NCI-H187 treated with DMSO at 0.1 percent for 48 hours (cell line): Measurements from ENCODE around the gene IGSF21.

ENCODE experiments used
- DNase-seq: peaks from one replicate; lab custom pipeline; 2025; lab: John Stamatoyannopoulos, UW

The IGSF21 gene

GRCh38 chr1:18263547-18264120 lies 156.0 kb downstream of the IGSF21 start:
- DNase-seq: no peak

DNA sequence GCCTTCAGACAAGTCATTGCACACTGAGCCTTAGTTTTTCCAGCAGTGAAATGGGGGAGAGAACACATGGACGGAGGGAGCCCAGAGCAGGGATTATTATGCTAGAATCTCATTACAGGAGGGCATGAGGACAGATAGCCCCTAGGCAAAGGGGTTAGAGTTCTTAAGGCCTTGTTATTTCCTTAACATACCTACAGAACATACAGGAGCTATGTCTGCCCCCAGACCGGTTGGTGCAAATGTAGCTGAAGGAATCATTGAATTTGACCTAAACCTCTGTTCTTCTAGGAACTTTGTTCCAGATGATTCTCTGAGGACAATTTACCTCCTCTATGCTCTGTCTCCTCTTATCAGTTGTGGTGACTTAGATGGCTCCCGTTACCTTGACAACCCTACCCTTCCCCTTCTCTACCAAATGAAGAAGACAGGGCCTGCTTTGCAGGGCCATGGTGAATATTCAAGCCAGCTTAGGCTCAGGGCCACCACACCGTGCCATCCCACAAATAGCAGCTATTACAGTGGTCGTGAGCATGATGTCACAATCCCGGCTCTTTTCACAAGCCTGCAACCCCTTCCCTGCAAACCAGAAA lies 156.9 kb downstream of the IGSF21 start:
- no peak for DNase-seq

GRCh38 chr1:18265641-18266040 lies 158.0 kb downstream of the IGSF21 start:
- no peak for DNase-seq

DNA sequence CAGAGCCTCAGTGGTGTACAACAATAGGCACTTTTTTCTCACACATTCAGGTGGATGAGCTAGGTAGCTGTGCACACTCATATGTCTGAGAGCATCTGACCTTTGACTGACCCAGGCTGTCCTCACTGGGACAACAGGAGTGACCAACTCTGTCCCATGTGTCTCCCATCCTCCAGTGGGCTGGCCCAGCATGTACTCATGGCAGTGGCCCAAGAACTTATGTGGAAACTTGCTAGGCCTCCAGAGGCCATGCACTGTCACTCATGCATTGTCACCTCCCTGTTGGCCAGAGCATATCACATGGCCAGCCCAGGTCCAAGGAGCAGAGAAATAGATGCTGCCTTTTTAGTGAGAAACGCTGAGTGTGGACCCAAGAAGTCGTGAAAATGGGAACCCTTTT lies 158.8 kb downstream of the IGSF21 start:
- DNase-seq: no peak

DNA sequence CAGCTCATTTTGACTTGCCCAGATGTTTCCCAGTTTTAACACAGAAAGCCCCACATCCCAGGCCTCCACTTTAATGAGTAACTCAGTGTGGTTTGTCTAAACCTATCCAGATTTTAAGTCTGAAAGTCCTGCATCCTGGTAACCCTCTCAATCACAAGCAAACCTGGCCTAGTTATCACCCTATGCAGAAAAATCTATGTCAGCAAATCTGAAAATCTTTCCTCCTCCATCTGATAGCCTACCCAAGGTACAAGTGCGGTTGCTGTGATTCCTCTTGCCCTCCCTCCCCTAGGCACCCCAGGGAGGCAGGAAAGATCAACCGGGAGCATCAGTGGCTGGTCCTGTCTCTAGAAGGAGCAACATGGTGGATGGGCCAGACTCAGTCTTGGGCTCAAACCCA lies 163.7 kb downstream of the IGSF21 start:
- no peak for DNase-seq

- DNase-seq: no peak
Observed at GRCh38 chr1:18278946-18279345, 171.3 kb downstream of the IGSF21 start.

- no peak for DNase-seq
Observed at GRCh38 chr1:18279351-18280074, 171.9 kb downstream of the IGSF21 start.

GRCh38 chr1:18280956-18281355 lies 173.4 kb downstream of the IGSF21 start:
- no peak for DNase-seq

DNA sequence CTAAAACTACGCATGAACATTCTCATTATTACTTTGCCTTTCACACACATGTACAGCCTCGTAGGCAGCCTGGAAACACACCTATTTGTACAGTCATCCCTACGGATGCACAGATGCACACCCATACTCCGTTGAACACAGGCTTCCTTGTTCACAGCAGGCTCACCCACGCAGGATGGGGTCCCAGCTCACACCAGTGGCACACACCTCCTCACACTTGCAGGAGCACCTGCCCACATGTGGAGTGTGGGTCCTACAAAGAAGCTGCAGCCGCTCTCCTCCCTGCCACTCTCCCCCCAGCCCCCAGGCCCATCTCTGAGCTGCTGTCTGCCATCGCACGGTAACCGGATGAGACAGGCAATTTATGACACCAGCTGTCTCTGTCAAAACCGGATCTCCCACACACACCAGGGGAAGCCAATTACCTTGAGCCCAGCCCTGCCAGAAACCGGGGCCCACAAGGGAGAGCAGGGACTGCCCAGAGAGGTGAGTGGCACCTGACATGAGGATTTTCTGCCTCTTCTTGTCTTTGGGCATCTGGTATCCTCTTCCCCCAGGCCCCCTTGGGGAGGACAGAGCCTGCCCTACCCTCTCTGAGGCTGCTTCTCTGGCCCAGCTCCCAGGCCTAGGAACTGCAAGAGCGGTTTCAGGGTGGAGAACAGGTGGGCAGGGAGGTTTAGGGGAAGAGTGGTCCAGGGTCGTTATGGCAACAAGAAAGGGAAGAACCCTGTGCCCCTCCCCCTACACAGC lies 175.4 kb downstream of the IGSF21 start:
- no peak for DNase-seq

DNA sequence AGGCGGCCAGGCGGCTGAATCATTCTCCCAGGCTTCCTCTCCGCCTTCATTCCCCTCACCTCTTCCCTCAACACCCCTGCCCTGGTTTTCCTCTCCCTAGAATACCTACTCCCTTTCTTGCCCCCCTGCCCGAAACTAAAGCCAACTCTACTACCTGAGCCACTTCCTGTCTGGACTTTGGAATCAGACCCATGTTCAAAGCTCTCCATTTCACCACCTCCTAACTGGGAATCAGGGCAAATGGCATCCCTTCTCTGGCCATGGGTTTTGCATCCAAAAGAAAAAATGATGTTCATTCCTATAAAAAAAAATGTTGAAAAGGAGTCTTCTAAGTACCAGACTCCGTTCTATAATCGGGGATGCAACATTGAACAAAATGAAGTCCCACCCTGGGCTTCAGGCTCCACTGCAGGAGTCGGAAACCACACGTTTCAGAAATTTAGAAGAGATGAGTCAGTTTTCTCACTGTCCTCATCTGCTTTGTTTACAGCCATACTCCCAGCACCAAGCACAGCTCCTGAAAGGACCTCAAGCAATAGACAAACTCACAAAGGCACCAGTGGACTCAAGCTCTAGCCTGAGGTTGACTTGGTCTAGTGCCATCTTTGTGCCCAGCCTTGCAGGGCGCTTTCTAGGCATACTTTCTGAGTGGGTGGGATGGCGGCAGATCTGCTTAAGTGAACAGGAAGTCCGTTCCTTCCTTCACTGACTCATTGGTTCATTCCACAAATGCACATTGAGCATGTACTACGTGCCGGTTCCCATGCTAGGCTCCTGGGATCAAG lies 176.2 kb downstream of the IGSF21 start:
- DNase-seq: no peak

DNA sequence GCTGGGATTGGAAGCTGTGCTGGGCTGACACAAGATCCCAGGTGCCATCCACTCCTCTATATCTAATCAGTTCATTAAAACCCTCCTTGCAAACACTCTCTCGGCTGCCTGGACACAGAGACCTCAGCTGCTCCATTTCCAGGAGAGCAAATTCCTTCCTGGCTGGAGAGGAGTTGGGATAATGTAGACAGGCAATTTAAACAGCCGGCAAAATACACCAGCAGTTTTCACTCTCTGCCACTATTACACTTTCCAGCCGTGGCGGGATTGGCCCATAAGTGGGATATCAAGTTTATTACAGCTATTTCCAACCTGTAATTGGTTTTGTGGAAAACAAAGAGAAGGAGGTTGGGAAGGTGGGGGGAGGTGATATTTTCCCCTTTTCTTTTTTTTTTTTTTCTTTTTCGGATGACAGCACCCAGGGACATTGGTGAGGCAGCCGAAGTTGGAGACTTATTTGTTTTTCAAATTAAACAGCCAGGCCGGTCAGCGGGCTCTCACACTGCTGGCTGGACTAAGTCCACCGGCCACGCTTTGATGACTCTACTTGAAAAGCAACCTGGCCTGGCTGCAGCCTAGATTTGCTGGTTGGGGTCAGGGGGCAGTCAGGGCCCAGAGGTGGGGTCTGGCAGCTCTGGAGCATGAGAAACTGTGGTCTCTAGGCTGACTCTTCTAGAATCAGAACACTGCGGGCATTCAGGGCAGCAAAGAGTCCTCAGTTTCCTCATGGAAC lies 177.4 kb downstream of the IGSF21 start:
- no peak for DNase-seq

- no peak for DNase-seq
Observed at GRCh38 chr1:18285538-18285924, 177.9 kb downstream of the IGSF21 start.

DNA sequence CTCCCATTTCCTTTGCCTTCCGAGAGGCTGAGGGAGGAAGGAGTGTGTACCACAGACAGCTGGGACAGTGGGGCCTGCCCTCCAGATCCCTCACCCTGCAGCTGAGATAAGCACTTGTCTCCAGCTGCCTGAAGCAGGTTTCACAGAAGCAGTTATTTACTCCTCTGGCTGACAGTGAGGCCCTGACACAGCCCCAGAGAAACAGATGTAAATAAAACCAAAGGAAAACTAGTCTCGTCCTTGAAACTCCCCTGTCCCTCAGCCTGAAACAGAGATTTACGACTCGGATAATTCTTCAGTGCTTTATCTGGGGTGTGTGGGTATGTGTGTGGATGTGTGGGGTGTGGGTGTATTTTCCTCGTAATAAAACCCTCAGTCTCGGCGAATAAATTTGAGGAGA lies 181.1 kb downstream of the IGSF21 start:
- no peak for DNase-seq

DNA sequence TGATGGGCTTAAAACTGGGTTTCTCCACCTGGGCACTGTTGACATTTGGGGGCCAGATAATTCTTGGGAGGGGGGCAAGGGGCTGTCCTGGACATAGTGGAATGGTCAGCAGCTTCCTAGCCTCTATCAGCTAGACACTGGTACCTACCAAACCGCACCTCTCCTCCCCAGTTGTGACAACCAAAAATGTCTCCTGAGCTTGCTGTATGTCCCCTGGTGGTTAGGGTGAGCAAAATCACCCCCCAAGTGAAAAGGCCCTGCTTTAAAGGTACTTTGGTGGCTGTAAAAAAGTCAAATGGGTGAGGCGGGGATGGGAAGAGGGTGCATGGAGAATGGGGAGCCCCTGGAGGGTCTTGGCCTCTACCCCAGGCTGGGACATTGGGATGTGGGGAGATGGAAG lies 182.0 kb downstream of the IGSF21 start:
- DNase-seq: no peak

DNA sequence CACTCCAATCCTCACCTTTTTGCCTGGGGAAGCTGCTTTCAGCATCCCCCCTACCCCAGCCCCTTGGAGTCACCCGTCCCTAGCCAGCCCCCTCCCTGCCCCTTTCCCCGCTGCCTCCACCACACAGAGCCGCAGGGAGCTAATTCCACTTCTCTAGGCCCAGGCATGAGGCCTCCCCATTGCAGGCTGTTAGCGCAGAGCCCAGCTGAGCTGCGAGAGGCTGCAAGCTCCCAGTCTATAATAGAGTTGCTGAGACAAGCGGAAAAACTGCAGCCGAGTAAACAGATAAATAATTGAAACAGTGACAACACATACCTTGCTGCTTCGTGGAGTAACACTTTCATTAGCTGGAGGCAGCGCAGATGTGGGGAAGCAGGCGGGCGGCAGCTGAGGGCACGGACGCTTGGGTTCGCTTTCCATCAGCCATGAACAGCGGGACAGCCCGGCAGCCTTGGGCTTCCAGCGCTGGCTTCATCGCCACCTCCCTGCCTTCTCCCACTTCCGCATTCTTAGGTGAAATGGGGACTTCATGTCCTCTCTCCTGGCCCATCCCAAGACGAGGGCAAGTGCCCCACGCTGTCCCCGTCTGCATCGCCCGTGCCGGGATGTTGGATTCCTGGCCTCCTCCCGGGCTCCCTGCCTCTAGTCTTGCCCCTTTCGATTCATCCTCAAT lies 183.3 kb downstream of the IGSF21 start:
- no peak for DNase-seq

- no peak for DNase-seq
Observed at GRCh38 chr1:18292531-18292930, 184.9 kb downstream of the IGSF21 start.

- no peak for DNase-seq
Observed at GRCh38 chr1:18293291-18293690, 185.7 kb downstream of the IGSF21 start.

DNA sequence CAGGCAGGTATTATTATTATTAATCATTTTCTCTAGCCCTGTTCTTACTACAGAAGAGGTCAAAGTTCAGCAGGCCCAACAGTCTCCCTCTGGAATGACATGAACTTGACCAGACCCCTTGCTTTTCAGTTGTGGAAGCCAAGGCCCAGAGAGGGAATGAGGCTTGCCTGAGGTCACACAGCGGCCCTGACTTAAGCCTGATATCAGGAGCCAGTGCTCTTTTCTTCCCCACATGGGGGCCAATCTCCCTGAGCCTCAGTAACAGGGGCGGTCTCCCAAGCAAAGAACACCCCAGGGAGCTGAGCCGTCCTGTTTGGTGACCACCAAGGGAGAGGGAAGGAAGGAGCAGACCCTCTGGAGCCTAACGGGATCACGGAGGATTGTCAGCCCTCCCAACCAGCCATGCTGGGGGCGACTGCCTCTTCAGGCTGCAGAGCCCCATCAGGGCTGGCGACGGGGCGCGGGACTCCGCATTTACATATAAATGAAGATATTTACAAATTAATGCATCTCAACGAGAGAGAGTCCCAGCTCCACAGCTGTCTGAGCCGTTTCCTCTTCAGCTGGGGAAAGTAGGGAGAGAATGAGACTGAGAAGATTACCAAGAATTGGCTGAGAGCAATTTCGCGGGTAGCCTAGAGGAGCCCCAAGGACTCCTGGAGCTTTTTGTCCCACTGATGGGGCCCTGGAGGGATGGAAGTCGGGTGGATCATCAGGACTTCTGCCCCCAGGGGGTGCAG lies 187.0 kb downstream of the IGSF21 start:
- DNase-seq: no peak

- no peak for DNase-seq
Observed at GRCh38 chr1:18297896-18298648, 190.5 kb downstream of the IGSF21 start.
